NCI-H187 (cell line): Measurements from ENCODE around the gene C12orf75.
A peak's percentile ranks its signal among the peaks of the same experiment; 100 is the strongest.
"Not testable (repeated sequence)": the region's sequence is repeated elsewhere in the genome, so short reads cannot be mapped to it uniquely, and the experiment has no call there.

ENCODE experiments used
- DNase-seq, 2 experiments: peaks; one replicate each; lab custom pipeline; 2025; lab: John Stamatoyannopoulos, UW

C12orf75 gene

DNA sequence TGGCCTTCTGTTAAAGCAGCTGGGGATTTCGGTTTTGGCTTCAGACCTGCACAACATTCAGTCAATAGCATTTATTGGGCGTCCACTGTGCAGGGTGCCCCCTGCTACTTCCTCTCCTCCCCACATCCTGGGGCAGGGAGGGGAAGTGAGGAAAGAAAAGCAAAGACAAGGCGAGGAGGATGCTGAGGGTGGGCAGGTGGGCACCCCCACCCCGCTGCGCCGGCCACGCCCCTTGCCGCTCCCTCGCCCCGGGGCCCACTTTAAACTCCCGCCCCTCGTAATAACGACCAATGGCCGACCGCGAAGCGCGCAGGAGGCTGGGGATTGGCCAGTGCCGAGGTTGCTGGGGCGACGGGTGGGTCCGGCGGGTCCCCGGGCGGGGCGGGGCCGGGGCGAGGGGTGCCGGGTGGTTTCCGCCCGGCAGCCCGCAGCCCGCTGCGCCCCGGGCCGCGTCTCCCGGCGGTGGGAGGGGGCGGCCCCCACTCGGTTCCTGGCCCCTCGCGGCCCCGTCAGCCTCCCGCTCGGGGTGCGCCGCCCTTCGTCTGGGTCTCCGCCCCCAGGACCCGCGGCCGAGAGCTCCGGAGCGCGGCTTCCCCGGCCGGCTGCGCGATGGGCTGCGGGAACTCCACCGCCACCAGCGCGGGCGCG, at the start of gene C12orf75:
C12orf75 (plus strand) TSS at position 409 of the 648 bp plus-strand sequence; CDS start at position 610, 201 bp downstream.
- DNase-seq: peak; percentile 68 to 94

DNA sequence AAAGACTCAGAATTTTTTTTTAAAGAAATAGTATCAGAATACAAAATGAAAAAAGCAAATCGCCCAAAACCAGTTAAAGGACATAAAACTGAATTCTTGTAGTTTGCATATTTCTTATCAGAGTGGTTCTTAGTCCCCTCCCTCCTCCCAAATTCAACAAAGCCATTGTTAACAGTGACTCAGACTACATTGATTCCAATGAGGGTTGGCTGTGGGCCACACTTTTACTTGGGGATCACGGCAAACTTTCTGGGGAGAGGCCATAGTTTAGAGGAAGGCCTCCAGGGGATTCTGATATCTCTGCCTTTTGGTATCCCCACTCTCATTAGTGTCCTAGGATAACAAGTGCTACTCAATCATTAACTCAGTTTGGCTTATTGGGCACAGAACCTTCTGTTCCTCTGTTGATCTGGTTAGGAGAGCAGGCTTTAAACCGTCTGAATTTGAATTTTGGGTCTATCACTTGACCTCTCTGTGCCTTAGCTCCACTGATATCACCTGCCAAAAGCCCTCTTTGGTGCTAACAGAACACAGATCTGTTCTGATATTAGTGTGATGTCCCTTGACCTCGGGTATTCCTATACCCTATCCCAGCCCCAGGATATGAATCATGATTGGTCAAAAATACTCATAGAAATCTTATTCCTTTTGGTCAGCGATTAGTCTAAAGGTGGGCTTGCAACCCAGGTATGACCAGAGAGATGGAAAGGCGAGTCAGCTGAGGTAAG, 49.4 kb upstream of the C12orf75 start:
- DNase-seq: no peak

DNA sequence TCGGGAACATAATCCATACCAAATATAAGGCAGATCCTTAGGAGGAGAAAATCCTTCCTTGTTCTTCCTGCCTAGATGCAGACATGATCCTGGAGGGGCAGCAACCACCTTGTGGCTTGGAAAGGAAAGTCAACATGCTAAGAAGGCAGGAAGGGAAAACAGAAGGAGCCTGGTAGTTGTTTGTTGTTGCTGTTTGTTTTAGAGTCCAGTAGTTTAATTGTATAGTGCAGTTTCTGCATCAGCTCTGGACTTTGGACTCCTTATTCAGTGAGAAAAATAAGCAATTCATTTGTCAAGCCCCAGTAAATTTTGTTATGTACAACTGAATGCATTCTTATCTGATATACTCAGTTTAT, 48.8 kb upstream of the C12orf75 start:
- no peak for DNase-seq

DNA sequence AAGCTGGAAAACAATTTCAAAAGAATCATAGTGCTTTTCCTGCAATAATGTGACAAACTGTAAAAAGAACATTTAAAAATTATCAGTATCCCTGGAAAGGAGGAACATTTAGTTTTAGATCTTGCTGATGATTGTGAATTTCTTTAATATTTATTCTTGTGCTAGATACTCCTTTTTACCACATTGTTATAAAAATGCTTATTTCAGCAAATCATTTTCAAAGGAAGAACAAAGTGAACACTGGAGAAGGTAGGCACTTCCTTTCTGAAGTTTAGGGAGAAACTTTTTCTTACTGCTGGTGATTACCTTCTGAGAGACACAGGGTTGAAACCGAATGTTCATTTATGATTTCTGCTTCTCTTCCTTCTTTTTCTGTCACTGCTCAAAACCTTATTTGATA, 45.1 kb upstream of the C12orf75 start:
- DNase-seq: no peak

DNA sequence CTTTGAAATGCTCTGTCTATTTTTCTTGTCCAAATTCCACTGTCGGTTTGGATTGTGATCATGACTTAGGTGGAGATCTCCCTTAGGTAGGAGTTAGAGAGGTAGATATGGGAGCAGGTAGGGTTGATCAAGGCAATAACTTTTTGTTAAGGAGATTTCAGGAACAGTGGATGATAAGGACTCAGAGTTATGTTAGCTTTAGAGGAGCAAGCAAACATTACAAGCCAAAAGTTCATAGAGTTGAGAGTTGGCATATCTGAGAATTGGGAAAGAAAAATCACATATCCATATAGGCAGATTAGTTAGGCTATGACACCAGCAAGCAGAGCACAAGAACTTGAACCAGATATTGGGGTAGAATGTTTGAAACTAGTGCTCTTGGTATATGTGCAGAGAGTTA, 43.1 kb upstream of the C12orf75 start:
- DNase-seq: no peak

DNA sequence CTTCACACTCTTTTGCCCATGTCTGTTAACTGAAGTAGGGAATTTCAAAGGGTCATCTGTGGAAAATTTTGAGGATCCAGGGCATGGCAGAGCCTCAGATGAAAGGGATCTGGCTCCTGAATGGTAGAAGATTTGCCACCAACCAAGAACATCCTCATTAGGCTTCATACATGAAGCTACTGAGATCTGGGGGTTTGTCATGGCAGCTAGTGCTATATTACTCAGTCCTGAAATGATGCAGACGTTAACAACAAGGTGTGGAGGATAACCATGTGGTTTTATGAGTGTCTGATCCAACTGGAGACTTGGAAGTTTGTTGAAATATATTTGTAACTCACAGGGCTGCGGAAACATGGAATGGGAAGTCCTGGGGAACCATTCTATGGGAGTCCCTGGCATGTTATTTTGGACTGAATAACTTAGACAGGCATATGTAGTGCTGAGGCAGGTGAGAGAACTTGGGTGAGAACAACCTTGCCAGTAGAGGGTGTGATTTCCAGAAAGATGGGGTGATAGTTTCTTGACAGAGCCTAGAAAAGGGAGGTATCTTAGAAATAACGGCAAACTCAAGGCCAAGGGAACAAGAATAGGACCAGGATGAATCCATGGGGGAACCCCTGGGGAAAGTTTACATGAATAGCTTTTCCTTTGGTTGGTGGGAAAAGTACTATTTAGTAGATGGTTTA, 42.0 kb upstream of the C12orf75 start:
- no peak for DNase-seq

DNA sequence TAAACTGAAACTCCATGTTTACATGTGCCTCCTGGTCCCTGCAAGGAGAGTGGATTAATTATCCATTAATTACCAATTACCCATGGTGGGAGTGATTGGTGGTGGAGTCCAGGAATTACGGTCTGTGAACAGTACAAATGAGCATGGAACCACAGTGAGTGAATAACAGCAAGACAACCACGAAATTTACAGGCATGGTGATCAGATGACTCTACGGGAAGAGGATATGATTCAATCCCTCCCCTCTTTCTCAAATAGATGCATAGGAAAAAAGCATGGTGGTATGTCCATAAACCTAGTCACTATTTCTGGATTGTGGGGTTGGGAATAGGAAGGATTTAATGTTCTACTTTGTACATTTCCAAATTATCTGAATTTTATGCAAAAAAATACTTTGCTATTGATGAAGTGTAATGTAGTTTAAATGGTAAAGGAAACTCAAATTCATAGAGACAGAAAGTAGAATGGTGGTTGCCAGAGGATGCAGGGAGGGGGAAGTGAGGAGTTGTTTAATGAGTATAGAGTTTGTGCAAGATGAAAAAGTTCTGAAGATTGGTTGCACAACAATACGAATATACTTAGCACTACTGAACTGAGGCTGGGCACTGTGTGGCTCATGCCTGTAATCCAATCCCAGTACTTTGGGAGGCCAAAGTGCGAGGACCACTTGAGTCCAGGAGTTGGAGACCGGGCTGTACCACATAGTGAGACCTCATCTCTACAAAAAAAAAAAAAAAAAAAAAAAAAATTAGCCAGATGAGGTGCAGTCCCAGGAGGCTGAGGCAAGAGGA, 41.2 kb upstream of the C12orf75 start:
- no peak for DNase-seq

DNA sequence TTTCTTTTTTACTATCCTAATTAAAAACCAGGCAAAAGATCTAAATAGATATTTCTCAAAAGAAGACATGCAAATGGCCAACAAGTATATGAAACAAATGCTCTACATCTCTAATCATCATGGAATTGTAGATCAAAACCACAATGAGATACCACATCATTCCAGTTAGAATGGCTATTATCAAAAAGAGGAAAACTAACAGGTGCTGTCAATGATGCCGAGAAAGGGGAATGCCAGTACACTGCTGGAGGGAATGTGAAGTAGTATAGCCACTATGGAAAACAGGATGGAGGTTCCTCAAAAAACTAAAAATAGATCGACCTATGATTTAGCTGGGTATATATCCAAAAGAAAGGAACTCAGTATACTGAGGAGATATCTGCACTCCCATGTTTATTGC, 39.0 kb upstream of the C12orf75 start:
- no peak for DNase-seq

DNA sequence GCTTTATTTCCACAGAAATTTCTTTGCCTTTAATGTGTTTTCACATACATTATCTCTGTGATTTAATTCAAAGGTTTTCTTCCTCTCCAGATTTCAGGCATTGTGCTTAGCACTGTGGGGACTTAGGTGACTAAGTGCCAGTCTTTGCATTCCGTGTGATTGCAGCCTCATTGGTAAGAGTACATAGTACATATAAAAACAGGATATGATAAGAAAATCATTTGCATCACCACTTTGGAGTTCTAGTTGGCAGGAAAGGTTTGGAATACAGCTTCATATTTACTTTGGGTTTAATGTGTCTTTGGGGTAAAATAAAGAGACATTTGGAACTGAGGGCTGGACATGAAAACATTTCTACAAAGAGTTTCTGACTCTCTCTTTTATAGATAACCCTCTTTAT, 37.8 kb upstream of the C12orf75 start:
- DNase-seq: no peak

DNA sequence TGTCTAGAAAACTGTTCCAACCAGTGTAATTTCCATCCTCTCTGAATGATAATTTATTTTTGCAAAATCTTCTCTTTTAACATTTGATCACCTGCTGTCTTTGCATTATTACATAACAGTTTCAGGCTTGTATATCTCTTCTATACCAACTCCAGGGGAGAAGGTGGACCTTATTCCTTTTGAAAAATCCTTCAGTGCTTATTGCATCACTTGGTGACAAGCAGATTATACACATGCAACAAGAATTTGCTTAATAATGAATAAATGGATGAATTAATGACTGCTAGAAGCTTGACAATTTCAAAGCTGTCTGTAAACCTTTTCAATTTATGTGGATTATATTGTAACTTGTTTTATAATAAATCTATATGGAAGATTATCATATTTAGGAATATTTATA, 37.3 kb upstream of the C12orf75 start:
- DNase-seq: no peak

DNA sequence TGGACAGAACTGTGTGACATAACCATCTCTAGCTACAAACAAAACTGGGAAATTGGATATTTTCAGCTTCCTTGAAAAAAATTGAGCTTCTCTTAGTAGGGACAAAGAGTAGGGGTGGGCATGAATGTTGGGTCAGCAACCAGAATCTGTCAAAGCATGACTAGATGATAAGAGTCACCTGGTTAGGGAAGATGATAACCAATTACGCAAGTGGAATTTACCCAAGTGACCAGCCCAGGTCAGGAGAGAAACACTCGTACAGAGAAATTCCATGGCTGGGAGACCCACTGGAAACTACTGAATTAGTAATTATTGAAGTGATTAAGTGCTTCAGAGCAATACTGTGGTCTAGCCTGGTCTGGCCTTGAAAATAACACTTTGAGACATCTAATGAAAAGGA, 36.3 kb upstream of the C12orf75 start:
- no peak for DNase-seq

DNA sequence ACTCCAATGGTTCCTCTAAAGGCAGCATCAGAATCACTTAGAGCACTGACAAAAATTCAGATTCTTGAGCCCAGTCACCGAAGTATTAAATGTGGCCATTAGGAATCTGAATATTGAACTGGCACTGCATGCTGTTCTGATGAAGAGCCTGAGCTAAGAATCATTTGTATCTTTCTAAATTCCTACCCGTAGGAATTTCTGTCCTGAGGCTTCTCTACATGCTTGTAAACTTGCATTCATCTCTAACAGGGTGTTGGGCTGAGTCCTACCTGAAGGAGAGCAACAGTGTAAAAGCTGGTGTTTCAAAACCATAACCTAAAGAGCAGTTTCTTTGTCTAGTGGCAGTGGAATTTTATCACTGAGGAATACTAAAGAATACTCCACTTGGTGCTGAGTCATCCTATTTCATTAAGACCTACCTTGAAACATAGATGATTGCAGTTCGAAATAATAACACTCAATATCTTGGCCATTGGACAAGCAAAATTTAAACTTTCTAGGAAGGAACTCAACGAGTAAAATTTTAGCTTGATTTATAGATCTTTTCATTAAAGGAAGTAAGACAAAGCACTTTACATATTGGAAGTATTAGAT, 35.5 kb upstream of the C12orf75 start:
- no peak for DNase-seq

DNA sequence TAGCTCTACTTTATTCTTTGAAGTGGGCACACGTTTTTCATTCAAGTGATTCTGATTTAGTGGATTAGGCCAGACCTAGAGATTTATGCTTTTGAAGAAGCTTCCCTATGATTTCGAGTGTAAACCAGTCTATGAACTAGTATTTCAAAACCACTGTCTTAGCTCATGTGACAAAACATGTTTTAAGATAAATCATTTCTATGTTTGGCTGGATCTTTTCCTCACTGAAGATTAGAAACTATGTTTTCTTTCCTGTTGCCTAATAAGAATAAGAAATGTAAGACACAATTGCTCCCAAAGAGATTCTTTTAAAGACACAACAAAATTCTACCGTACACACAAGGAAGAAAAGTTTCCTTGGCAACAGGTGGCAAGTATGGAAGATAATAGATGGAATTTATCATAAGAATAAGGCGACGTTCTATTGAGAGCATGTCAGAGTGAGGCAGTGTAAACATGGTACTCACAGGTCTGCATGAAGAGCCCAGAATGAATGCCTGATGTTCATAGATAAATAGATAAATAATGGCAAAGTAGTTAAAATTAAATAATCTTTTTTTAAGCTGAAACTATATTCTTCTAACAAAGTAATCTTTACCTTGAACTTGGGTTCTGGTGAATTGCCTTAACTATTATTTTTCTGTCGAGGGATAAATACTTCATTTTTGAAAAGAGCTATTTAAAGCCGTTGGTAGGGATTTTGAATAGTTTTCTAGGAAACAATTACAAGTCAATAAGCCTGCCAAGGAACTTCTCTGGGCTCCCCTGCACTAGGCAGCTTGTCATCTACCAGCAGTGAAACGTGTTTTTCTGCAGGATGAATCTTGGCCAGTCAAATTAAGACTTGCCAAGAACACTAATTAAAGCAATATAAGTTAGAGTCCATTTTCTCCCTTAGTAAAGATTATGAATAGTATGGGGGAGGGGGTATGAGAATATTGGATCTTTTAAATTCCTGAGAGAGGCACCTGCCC, 34.1 kb upstream of the C12orf75 start:
- DNase-seq: no peak

DNA sequence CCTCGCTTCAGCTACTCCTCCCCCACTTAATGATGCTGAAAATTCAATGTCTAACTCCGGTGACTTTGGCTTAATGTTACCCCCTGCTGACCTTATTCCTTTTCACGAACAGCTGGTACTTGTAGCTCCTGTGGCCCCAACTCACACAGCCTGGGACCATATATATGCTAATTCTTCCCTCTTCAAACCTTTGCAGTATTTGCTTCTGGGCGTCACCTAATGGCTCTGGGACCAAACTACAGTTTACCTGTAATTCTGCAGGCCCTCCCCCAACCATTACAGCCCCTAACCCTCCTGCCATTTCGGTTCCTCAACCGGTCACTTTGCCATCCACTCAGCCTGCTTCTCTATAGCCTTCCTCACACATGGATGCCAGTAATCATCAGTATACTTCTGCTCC, 29.6 kb upstream of the C12orf75 start:
- DNase-seq: no peak

DNA sequence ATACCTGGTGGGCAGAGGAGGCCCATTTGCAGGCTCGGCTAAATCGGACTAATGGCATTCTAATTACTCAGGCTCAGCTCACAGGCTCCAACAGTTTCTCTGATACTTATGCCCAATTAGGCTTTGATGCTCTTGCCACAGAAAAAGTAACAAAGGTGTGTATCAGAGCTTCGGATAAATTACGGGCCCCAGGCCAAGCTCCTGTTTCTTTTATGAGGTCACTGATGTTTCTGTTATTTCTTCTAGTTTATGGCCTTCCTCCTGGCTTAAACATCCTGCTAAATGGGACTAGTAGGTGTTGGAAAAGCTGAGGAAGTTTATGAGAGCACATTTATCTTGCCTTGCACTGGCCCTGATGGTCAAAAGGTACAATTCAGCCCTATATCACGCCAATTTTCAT, 28.8 kb upstream of the C12orf75 start:
- no peak for DNase-seq

DNA sequence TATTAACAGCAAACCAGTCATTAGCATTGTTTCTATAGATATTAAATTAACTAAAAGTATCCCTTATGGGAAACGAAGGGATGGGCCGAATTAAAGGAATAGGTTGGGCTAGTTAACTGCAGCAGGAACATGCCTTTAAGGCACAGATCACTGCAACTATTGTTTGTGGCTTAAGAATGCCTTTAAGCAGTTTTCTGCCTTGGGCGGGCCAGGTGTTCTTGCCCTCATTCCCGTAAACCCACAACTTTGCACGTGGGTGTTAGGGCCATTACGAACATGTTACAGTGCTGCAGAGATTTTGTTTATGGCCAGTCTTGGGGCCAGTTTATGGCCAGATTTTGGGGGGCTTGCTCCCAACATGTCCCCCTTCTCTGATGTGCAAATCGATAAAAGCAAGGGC, 27.5 kb upstream of the C12orf75 start:
- DNase-seq: not testable (repeated sequence)

DNA sequence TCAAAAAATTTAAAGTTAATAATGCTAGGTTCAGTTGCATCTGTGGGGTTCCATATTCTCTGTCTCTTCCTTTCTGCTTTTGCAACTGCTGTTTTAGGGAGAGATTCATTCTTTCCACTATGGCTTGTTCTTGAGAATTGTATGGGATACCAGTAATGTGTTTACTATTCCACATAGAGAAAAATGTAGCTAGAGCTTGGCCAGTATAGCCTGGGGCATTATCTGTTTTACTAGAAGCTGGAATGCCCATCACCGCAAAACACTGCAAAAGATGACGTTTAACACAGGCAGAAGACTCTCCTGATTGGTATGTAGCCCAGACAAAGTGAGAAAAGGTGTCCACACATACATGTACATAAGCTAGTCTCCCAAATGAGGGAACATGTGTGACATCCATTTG, 25.9 kb upstream of the C12orf75 start:
- not testable (repeated sequence) for DNase-seq

DNA sequence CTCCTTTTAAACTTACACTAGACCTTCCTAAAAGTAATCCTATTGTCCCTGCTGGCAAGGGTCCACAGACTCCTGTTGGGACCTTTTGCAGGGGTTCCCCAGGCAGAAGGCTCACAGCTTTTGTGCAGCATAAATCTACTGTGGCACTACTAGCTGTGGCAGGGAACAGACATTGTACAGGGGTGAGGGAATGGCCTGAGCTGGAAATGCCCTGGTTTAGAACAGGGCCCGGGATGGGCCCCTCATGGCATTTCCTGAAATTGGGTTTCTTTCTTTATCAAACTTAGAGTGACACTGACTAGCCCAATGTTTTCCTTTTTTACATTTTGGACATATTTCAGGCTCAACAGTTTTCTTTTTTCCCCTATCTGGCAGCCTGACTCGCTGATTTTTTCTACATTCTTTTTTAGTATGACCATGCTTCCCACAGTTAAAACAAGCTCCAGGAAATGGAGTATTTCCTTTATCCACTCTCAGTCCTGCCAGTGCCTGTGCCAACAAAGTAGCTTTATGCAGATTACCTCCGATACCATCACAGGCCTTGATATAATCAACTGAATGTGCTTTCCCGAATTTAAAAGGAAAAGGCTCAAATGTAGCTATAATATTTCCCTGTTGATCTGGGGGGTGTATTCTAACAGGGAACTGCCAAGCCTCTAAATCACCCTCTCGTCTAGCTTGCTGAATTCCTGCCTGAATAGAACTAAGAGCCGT, 22.7 kb upstream of the C12orf75 start:
- DNase-seq: not testable (repeated sequence)

DNA sequence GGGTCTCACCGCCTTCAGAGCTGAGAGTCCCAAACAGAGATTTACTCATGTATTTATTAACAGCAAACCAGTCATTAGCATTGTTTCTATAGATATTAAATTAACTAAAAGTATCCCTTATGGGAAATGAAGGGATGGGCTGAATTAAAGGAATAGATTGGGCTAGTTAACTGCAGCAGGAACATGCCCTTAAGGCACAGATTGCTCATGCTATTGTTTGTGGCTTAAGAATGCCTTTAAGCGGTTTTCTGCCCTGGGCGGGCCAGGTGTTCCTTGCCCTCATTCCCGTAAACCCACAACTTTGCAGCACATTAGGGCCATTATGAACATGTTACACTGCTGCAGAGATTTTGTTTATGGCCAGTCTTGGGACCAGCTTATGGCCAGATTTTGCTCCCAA, 21.7 kb upstream of the C12orf75 start:
- DNase-seq: not testable (repeated sequence)

DNA sequence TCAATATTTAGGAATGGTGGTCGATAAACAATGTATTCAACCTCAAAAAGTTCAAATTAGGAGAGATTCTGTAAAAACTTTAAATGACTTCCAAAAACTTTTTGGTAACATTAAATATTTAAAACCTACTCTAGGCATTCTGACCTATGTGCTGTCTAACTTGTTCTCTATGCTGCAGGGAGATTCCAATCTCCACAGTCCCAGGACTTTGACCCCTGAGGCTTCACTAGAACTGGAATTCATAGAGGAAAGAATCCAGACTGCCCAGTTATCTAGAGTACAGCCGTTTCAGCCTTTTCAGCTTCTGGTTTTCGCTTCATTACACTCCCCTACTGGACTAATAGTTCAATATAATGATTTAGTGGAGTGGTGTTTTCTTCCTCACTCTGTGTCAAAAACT, 21.1 kb upstream of the C12orf75 start:
- DNase-seq: not testable (repeated sequence)
